Mesenchymal stem cell (in vitro differentiated cells and primary cell): Measurements from ENCODE around the gene ARG2.

Experiments
- DNase-seq: peaks from one replicate; pipeline ENCODE4 v3.0.0-alpha.2; 2013
- H2AFZ ChIP-seq: one replicate; pipeline ENCODE4 v1.6.1; 2013; ENCODE audit warnings: low read depth, mild to moderate bottlenecking, control low read depth, inconsistent platforms, low read length, moderate library complexity
- H2AK5ac ChIP-seq: 2 replicates; pipeline ENCODE4 v1.6.1; 2013; ENCODE audit warnings: low read length, moderate library complexity, mild to moderate bottlenecking, inconsistent platforms; ENCODE audit not compliant: severe bottlenecking
- H2BK120ac ChIP-seq: one replicate; pipeline ENCODE4 v1.6.1; 2013; ENCODE audit warnings: low read depth, mild to moderate bottlenecking, inconsistent platforms, low read length, moderate library complexity
- H2BK12ac ChIP-seq, 2 experiments: one replicate each; pipeline ENCODE4 v1.6.1; 2013; ENCODE audit warnings: inconsistent platforms in 2 of 2, low read length in 2 of 2, mild to moderate bottlenecking in 2 of 2, moderate library complexity in 2 of 2, control low read depth in 1 of 2
- H2BK15ac ChIP-seq: one replicate; pipeline ENCODE4 v1.6.1; 2013; ENCODE audit warnings: mild to moderate bottlenecking, low read depth, inconsistent platforms; ENCODE audit not compliant: poor library complexity, severe bottlenecking
- H2BK5ac ChIP-seq: 2 replicates; pipeline ENCODE4 v1.6.1; 2013; ENCODE audit warnings: low read depth, mild to moderate bottlenecking, low read length, control low read depth, inconsistent platforms; ENCODE audit not compliant: poor library complexity, severe bottlenecking
- H3K14ac ChIP-seq, 2 experiments: one replicate each; pipeline ENCODE4 v1.6.1; 2013; ENCODE audit warnings: inconsistent platforms in 2 of 2, low read length in 2 of 2, control low read depth in 1 of 2, mild to moderate bottlenecking in 1 of 2, moderate library complexity in 1 of 2
- H3K18ac ChIP-seq, 2 experiments: one replicate each; pipeline ENCODE4 v1.6.1; 2013; ENCODE audit warnings: inconsistent platforms in 2 of 2, low read length in 2 of 2, control low read depth in 1 of 2, low read depth in 1 of 2, mild to moderate bottlenecking in 1 of 2
- H3K23ac ChIP-seq, 2 experiments: one replicate each; pipeline ENCODE4 v1.6.1; 2013; ENCODE audit warnings: inconsistent platforms in 2 of 2, low read length in 2 of 2, mild to moderate bottlenecking in 2 of 2, moderate library complexity in 2 of 2, control low read depth in 1 of 2
- H3K27ac ChIP-seq: 2 replicates; pipeline ENCODE4 v1.5.1; 2013; ENCODE audit warnings: mild to moderate bottlenecking, moderate library complexity, low read length, control low read depth, inconsistent platforms; ENCODE audit not compliant: poor library complexity, severe bottlenecking
- H3K27me3 ChIP-seq, 2 experiments: 2 replicates each; pipeline versions ENCODE4 v1.6.1 to v1.7.0; 2013; ENCODE audit warnings: low read length in 2 of 2, mild to moderate bottlenecking in 2 of 2, moderate library complexity in 2 of 2, control low read depth in 1 of 2, inconsistent platforms in 1 of 2; ENCODE audit not compliant: control insufficient read depth in 1 of 2, insufficient read depth in 1 of 2
- H3K36me3 ChIP-seq, 2 experiments: 2 replicates each; pipeline versions ENCODE4 v1.6.1 to v1.7.0; 2013; ENCODE audit warnings: low read length in 2 of 2, control low read depth in 1 of 2, inconsistent platforms in 1 of 2, low read depth in 1 of 2, mild to moderate bottlenecking in 1 of 2; ENCODE audit not compliant: insufficient read depth in 2 of 2, control insufficient read depth in 1 of 2
- H3K4ac ChIP-seq, 2 experiments: one replicate each; pipeline ENCODE4 v1.6.1; 2013; ENCODE audit warnings: inconsistent platforms in 2 of 2, low read length in 2 of 2, mild to moderate bottlenecking in 2 of 2, moderate library complexity in 2 of 2, control low read depth in 1 of 2, low read depth in 1 of 2
- H3K4me1 ChIP-seq: 2 replicates; pipeline ENCODE4 v1.6.1; 2013; ENCODE audit warnings: low read depth, low read length, control low read depth; ENCODE audit not compliant: control insufficient read depth, insufficient read depth
- H3K4me2 ChIP-seq: 2 replicates; pipeline ENCODE4 v1.6.1; 2013; ENCODE audit warnings: low read length, mild to moderate bottlenecking, inconsistent platforms; ENCODE audit not compliant: poor library complexity, severe bottlenecking
- H3K4me3 ChIP-seq, 2 experiments: 2 replicates each; pipeline versions ENCODE4 v1.5.1 to v1.7.0; 2013; ENCODE audit warnings: low read length in 2 of 2, mild to moderate bottlenecking in 2 of 2, control low read depth in 1 of 2, low read depth in 1 of 2; ENCODE audit not compliant: insufficient read depth in 1 of 2
- H3K79me1 ChIP-seq: replicated peaks from 2 replicates; pipeline ENCODE4 v1.6.1; 2013; ENCODE audit warnings: mild to moderate bottlenecking, control low read depth, low read length, inconsistent platforms; ENCODE audit not compliant: poor library complexity, severe bottlenecking
- H3K9ac ChIP-seq: 2 replicates; pipeline ENCODE4 v1.7.0; 2013; ENCODE audit warnings: mild to moderate bottlenecking, low read length, moderate library complexity
- H3K9me3 ChIP-seq: 2 replicates; pipeline ENCODE4 v1.7.0; 2013; ENCODE audit warnings: mild to moderate bottlenecking, low read length; ENCODE audit not compliant: control insufficient read depth
- H4K8ac ChIP-seq: one replicate; pipeline ENCODE4 v1.6.1; 2013; ENCODE audit warnings: inconsistent platforms, mild to moderate bottlenecking, low read length, moderate library complexity
- H4K91ac ChIP-seq: one replicate; pipeline ENCODE4 v1.6.1; 2013; ENCODE audit warnings: mild to moderate bottlenecking, low read length, inconsistent platforms
- WGBS: methylation state at CpG from one replicate; pipeline ENCODE4 v1.1.7; 2013; ENCODE audit warnings: mixed read lengths; 5-methylcytosine and 5-hydroxymethylcytosine counted together

The ARG2 gene

DNA sequence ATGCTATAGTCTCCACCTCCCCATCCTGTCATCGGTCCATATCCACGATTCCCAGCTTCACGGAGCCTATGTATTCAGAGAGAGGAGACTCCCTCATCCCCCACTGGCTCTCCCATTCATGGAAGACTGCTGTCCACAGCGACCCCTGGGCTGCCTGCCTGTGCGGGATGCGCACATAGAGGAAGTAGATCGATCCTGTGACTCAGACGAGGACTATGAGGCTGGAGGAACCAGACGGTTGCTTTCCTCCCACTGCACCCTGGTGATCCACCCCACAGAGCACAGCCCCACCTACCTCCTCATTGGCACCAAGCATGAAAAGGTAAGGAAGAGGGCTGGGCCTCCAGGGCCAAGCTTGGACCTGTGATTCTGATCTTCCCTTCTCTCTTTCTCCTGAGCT lies 44.0 kb upstream of the ARG2 start:
- Histone ChIP-seq H3K36me3 (peaks cover 0 to 53% of the 10 kb centered on the region in 2 experiments), H2BK12ac (no peak overlapping the region), H2BK5ac (no peak overlapping the region), H3K9me3 (no peaks in the 10 kb centered on the region), H3K14ac (no peak overlapping the region), H4K8ac (no peak overlapping the region), H3K79me1 (no peaks in the 10 kb centered on the region), H3K18ac (no peak overlapping the region), H3K27ac (no peak overlapping the region), H2AK5ac (no peak overlapping the region), H2AFZ (no peak overlapping the region), H3K27me3 (peaks cover 0 to 7% of the 10 kb centered on the region in 2 experiments), H3K4ac (no peak overlapping the region), H3K23ac (no peak overlapping the region), H2BK120ac (no peak overlapping the region), H3K4me1 (peaks cover 13% of the 10 kb centered on the region), H2BK15ac (no peak overlapping the region), H3K9ac (no peak overlapping the region), H4K91ac (no peak overlapping the region), H3K4me3 (no peak overlapping the region), H3K4me2 (no peak overlapping the region)
- 80% methylated on average over 9 of the region's 9 CpGs for WGBS
- no peak for DNase-seq

DNA sequence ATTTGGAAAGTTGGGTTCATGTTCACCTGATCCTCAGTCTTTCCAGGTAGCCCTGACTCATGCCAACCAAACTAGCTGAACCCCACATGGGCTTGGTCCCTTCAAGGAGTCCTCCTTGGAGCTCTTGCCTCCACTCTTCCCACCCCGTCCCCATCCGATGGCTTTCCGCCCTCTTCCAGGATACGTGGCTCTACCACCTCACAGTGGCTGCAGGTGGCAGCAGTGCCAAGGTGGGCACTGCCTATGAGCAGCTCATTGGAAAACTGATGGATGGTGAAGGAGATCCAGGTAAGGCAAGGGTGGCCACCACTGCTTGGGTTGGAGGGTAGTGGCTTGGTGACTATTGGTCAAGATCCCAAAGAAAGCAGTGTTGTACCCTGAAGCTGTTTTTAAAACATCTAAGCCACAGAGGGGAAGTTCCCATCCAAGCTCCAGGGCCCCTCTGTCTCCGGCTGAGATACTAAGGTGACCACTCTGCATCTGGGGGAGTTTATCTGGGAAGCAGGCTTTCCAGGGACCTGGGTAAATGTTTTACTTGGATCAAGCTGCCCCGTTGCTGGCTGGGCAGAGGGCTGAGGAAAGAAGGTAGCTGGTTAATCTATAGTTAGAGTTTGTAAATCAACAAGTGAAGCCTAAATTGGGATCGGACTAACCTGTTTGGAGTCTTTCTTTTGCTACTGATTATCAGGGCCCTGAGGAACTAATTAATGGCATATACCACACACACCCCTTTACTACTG lies 43.3 kb upstream of the ARG2 start:
- H3K9ac ChIP-seq, result no peak overlapping the region
- H3K23ac ChIP-seq, result no peak overlapping the region
- no peak overlapping the region for H2BK5ac ChIP-seq
- H3K4me1 ChIP-seq, result peaks cover 13% of the 10 kb centered on the region
- H3K27ac ChIP-seq, result no peak overlapping the region
- peaks cover 0 to 7% of the 10 kb centered on the region in 2 experiments for H3K27me3 ChIP-seq
- H3K9me3 ChIP-seq, result no peaks in the 10 kb centered on the region
- no peak overlapping the region for H2BK120ac ChIP-seq
- no peak overlapping the region for H2AFZ ChIP-seq
- no peak overlapping the region for H2BK12ac ChIP-seq
- no peak overlapping the region for H4K8ac ChIP-seq
- no peak overlapping the region for H4K91ac ChIP-seq
- H2AK5ac ChIP-seq, result no peak overlapping the region
- 98% methylated on average over 7 of the region's 7 CpGs for WGBS
- no peak overlapping the region for H3K4me3 ChIP-seq
- no peak overlapping the region for H3K18ac ChIP-seq
- DNase-seq, result no peak
- H3K36me3 ChIP-seq, result peaks cover 0 to 58% of the 10 kb centered on the region in 2 experiments
- H3K4ac ChIP-seq, result no peak overlapping the region
- no peak overlapping the region for H3K4me2 ChIP-seq
- H3K14ac ChIP-seq, result no peak overlapping the region
- H3K79me1 ChIP-seq, result no peaks in the 10 kb centered on the region
- H2BK15ac ChIP-seq, result no peak overlapping the region

DNA sequence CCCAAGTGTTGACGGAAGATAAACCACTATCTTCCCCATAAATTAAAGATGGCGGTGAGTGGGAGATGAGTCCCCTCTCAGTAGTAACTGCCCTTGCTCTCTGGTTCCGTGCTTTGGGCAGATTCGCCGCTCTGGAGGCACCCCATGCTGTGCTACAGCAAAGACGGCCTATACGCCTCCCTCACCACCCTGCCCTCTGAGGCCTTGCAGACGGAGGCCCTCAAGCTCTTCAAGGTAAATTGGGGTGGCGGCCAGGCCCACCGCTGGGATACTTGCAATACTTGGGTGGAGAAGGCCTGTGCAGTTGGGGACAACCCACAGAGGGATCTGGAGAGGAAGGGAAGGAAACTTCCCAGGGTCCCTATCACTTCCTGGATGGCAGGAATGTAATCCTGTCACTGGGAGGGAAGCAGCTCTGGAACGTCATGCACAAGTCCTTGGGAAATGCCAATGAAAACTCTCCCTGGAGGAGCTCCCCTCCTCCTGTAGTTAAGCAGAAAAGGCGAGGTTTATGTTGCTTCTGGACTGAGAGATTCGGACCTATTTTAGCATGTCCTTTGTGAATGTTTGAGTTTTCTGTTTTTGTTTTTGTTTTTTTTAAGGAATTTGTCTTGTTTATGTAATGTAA lies 42.4 kb upstream of the ARG2 start:
- H2BK120ac ChIP-seq, result no peak overlapping the region
- no peak overlapping the region for H3K4me2 ChIP-seq
- WGBS, result 78% methylated on average over 13 of the region's 13 CpGs
- H3K36me3 ChIP-seq, result peaks cover 0 to 57% of the 10 kb centered on the region in 2 experiments
- H3K79me1 ChIP-seq, result no peaks in the 10 kb centered on the region
- H4K91ac ChIP-seq, result no peak overlapping the region
- H3K9ac ChIP-seq, result no peak overlapping the region
- peak; percentile 11 for DNase-seq
- H3K4ac ChIP-seq, result no peak overlapping the region
- H3K23ac ChIP-seq, result no peak overlapping the region
- H3K9me3 ChIP-seq, result no peaks in the 10 kb centered on the region
- H3K27me3 ChIP-seq, result peaks cover 0 to 7% of the 10 kb centered on the region in 2 experiments
- peak overlapping the region; percentile 48 for H2AFZ ChIP-seq
- H3K4me3 ChIP-seq, result no peak overlapping the region
- H2BK5ac ChIP-seq, result no peak overlapping the region
- no peak overlapping the region for H3K18ac ChIP-seq
- no peak overlapping the region for H2BK12ac ChIP-seq
- H2AK5ac ChIP-seq, result no peak overlapping the region
- H4K8ac ChIP-seq, result no peak overlapping the region
- no peak overlapping the region for H2BK15ac ChIP-seq
- no peak overlapping the region for H3K27ac ChIP-seq
- peaks cover 13% of the 10 kb centered on the region for H3K4me1 ChIP-seq
- H3K14ac ChIP-seq, result no peak overlapping the region

DNA sequence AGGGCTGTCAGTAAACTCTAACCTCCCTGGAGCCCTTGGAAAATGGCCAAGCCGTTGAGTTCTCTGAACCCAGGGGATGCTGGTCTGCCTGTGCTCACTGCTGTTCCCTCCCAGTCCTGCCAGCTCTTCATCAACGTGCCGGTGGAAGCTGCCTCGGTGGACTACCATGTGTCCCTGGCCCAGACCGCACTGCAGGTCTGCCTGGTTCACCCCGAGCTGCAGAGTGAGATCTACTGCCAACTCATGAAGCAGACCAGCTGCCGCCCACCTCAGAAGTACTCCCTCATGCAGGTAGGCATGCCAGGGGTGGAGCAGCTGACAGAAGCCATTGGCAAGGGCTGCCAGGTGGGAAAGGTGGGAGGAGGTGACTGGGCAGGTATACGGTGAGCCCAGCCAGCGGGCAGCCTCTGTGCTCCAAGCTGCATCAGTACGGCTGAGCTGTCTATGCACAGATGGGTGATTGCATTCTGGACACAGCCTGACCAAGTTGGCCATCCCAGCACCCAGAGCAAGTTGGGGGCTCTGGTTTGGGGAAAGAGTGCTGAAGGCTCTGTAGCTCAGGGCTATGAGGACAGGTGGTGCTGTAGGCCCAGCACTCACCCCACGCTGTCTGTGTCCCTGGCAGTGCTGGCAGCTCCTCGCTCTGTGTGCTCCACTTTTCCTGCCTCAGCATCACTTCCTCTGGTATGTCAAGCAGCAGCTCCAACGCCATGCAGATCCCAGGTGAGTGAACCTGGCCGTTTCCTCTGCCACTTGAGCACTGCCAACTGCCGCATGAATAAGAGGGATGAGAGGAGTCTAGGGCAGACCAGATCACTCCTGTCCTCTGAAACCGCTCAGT lies 41.6 kb upstream of the ARG2 start:
- Histone ChIP-seq H3K23ac (no peak overlapping the region), H3K4me1 (peaks cover 13% of the 10 kb centered on the region), H2AFZ (no peak overlapping the region), H3K36me3 (peaks cover 0 to 58% of the 10 kb centered on the region in 2 experiments), H3K9ac (no peak overlapping the region), H3K79me1 (no peaks in the 10 kb centered on the region), H3K14ac (peak overlapping the region in 1 of 2 experiments; percentile 13), H3K27me3 (peaks cover 0 to under 1% of the 10 kb centered on the region in 2 experiments), H3K9me3 (no peaks in the 10 kb centered on the region), H2BK15ac (no peak overlapping the region), H4K91ac (no peak overlapping the region), H2BK12ac (no peak overlapping the region), H2AK5ac (no peak overlapping the region), H2BK5ac (no peak overlapping the region), H3K4me2 (no peak overlapping the region), H3K4ac (no peak overlapping the region), H3K27ac (no peak overlapping the region), H2BK120ac (no peak overlapping the region), H3K4me3 (no peak overlapping the region), H4K8ac (no peak overlapping the region), H3K18ac (no peak overlapping the region)
- WGBS, result 94% methylated on average over 14 of the region's 16 CpGs
- DNase-seq, result no peak
